MCF 10A (cell line): ENCODE results near the gene GOLT1A. TPM values are rescaled to one million over a fixed set of nuclear protein-coding genes. Genes with fewer than 3 reads are reported as not detected.

ENCODE experiments used
- BruUV-seq: library from RNA; stranded (reverse); fragments of 400-500 nt; replicated peaks from 2 replicates; lab custom pipeline; 2021; lab: Mats Ljungman, UMichigan
- CTCF ChIA-PET: fragments of 300-600 bp; sonication (Branson Sonifier 250); formaldehyde crosslinking; extraction: SDS; loops from one replicate; lab custom pipeline; 2021; ENCODE audit warnings: antibody characterized with exemption, inconsistent platforms; lab: Yijun Ruan, JAX
- POLR2A ChIA-PET: fragments of 300-600, 350-650 bp; sonication (Branson Sonifier 250); formaldehyde crosslinking; extraction: SDS; loops from one replicate; lab custom pipeline; 2020; ENCODE audit warnings: antibody characterized with exemption, inconsistent platforms; lab: Yijun Ruan, JAX
- DNase-seq: peaks from one replicate; pipeline ENCODE4 v3.0.0-alpha.2; 2018; ENCODE audit not compliant: unreplicated experiment
- H3K27ac Mint-ChIP-seq: one replicate; pipeline ENCODE4 v1.8.0; 2022; ENCODE audit warnings: mild to moderate bottlenecking, low read depth, mixed read lengths; ENCODE audit not compliant: unreplicated experiment
- H3K27me3 Mint-ChIP-seq: one replicate; pipeline ENCODE4 v1.8.0; 2022; ENCODE audit warnings: mixed read lengths; ENCODE audit not compliant: insufficient read depth, unreplicated experiment
- H3K36me3 Mint-ChIP-seq: one replicate; pipeline ENCODE4 v1.8.0; 2022; ENCODE audit warnings: mild to moderate bottlenecking, moderate library complexity, mixed read lengths; ENCODE audit not compliant: insufficient read depth, unreplicated experiment
- H3K4me1 Mint-ChIP-seq: one replicate; pipeline ENCODE4 v1.8.0; 2022; ENCODE audit warnings: mixed read lengths; ENCODE audit not compliant: insufficient read depth, unreplicated experiment
- H3K4me3 Mint-ChIP-seq: one replicate; pipeline ENCODE4 v1.8.0; 2022; ENCODE audit warnings: mild to moderate bottlenecking, moderate library complexity, mixed read lengths; ENCODE audit not compliant: unreplicated experiment
- H3K9me3 Mint-ChIP-seq: one replicate; pipeline ENCODE4 v1.8.0; 2022; ENCODE audit warnings: mixed read lengths; ENCODE audit not compliant: unreplicated experiment
- intact Hi-C: fragments of 100-400 bp; cut with micrococcal nuclease; formaldehyde crosslinking; loops from 2 replicates; pipeline ENCODE4 v1.14.1; 2022
- total RNA-seq: library from RNA; stranded (reverse); gene quantifications from 2 replicates; pipeline ENCODE4 v1.2.3, GENCODE V29; 2022
- TF ChIP-seq, protein P1 (sequence below): fragments of 200-600 bp; IDR thresholded peaks from one replicate; pipeline ENCODE4 v1.8.0; 2022; ENCODE audit warnings: antibody characterized with exemption, mild to moderate bottlenecking; ENCODE audit not compliant: unreplicated experiment

Gene GOLT1A
- total RNA-seq, 1 experiment from 2014 or later = 11.5 TPM

DNA sequence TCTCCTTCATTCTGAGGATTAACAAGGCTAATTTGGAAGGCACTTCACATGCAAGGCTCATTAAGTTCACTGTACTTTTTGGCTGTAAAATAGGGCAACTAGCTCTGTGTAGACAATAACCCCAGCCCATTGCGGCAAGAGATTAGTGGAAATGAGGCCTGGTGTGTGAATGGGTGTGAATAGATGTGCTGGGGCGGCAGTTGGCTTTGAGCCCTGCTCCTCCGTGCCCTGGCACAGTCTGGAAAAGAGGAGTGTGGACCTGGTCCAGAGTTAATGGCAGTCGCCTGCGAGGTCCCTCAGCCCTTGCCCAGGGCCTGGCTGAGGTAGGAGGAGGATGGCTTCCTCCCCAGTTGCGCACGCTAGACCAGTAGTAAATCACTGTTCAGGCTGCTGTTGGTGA, 22.3 kb downstream of the GOLT1A start:
- POLR2A ChIA-PET = interaction anchor here (0.9 to 1.5 kb wide), 5 partner anchors 16 to 117 kb away, joined by 3 to 5 read pairs (median 3); no protein-coding TSS in a partner anchor
- Mint-ChIP-seq H3K4me3 (no peak overlapping the region), H3K27me3 (peaks cover 64% of the 10 kb centered on the region), H3K9me3 (peaks cover 7% of the 10 kb centered on the region), H3K4me1 (no peaks in the 10 kb centered on the region), H3K36me3 (peaks cover 5% of the 10 kb centered on the region), H3K27ac (no peak overlapping the region)
- intact Hi-C loops = no loop called here
- no peak for DNase-seq
- CTCF ChIA-PET = interaction anchor here (0.6 to 6.5 kb wide), 8 partner anchors 15 to 801 kb away, joined by 3 to 68 read pairs (median 4); no protein-coding TSS in a partner anchor
- BruUV-seq = no TSS peak
- TF ChIP-seq, protein P1, sequence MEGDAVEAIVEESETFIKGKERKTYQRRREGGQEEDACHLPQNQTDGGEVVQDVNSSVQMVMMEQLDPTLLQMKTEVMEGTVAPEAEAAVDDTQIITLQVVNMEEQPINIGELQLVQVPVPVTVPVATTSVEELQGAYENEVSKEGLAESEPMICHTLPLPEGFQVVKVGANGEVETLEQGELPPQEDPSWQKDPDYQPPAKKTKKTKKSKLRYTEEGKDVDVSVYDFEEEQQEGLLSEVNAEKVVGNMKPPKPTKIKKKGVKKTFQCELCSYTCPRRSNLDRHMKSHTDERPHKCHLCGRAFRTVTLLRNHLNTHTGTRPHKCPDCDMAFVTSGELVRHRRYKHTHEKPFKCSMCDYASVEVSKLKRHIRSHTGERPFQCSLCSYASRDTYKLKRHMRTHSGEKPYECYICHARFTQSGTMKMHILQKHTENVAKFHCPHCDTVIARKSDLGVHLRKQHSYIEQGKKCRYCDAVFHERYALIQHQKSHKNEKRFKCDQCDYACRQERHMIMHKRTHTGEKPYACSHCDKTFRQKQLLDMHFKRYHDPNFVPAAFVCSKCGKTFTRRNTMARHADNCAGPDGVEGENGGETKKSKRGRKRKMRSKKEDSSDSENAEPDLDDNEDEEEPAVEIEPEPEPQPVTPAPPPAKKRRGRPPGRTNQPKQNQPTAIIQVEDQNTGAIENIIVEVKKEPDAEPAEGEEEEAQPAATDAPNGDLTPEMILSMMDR = no peak

DNA sequence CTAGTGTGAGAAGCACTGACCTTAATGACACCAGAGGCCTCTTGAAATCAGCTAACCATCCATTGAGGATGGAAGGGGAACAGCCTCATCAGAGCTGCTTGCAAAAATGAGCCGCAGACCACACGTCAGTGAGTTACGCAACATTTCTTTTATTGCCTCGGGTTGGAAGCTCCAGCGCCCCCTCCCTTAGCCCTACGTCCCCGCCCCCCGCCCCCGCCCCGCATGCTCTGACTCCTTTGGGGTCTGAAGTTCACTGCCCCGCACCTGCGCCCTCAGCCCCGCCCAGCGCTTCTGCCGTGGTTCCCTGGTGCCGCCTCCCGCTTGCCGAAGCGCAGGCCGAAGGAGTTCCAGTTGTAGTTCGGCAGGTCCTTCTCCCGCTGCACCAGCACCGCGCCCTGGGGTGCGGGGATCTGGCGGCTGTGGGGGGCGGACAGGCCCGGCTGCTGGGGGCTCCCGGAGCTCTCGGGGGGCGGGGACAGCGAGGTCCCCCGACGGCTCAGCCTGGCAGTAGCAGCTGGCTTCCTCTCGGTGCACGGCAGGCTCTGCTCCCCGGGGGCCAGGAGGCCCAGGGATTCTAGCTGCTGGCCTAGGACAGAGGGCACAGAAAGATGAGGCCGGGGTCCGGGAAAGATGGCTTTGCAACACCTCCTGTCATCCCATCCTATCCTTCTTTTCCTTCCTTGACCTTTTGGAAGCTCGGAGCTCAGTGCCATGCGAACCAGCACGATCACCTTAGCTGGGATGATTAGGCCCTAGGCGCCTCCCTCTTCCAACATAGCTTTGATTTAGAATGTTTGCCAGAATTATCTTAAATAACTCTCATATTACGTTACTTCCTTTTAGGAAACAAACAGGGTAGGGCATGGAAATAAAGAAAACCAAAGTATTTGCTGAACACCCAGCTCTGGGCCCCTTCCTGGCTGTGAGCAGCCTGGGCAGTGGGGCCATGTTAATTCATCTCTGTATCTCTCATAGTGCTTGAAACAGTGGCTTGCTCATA, 23.3 kb downstream of the GOLT1A start:
- ChIA-PET POLR2A (interaction anchor here (0.9 to 1.5 kb wide), 5 partner anchors 15 to 116 kb away, joined by 3 to 5 read pairs (median 3); no protein-coding TSS in a partner anchor), CTCF (interaction anchor here (0.6 to 6.5 kb wide), 10 partner anchors 16 to 802 kb away, joined by 3 to 68 read pairs (median 4); no protein-coding TSS in a partner anchor)
- peaks cover 66% of the 10 kb centered on the region for H3K27me3 Mint-ChIP-seq
- intact Hi-C loops = no loop called here
- no TSS peak for BruUV-seq
- H3K4me3 Mint-ChIP-seq = no peak overlapping the region
- no peak for DNase-seq
- peaks cover 5% of the 10 kb centered on the region for H3K36me3 Mint-ChIP-seq
- TF ChIP-seq, protein P1 = no peak
- H3K9me3 Mint-ChIP-seq = peaks cover 6% of the 10 kb centered on the region
- H3K27ac Mint-ChIP-seq = no peak overlapping the region
- H3K4me1 Mint-ChIP-seq = no peaks in the 10 kb centered on the region

DNA sequence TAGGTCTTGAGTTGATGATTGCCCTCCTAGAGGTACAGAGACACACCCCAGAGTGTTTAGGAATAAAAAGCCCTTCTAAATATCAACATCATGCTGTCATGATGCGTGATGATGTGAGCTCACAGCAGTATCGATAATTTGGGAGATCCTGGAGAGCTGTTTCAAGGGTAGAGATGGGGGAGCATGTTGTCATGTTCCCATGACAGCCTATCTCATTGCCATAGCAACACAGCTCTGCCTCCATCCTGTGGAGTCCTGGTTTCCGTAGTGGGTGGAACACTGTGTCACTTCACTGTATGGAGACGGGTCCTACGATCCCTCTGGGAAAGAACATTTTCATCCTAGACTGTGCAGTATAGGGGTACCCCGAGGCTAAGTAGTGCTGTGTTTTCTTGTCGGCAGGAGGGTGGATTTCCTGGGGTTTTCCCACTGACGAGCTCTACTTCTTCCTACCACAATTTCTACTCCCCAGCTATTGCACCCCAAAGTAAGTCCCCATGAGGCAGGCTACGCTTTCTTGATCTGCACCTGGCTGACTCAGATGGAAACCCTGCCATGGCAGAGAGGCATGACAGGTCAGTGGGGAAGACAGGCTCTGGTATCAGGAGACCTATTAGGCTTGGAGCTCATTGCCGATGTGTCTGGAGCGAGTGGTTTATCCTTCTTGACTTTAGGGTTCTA, 24.7 kb downstream of the GOLT1A start:
- intact Hi-C loops = no loop called here
- H3K27me3 Mint-ChIP-seq = peaks cover 55% of the 10 kb centered on the region
- H3K4me1 Mint-ChIP-seq = no peaks in the 10 kb centered on the region
- H3K36me3 Mint-ChIP-seq = peaks cover 5% of the 10 kb centered on the region
- CTCF ChIA-PET = interaction anchor here (0.6 to 6.5 kb wide), 6 partner anchors 9 to 338 kb away, joined by 3 to 68 read pairs (median 12); no protein-coding TSS in a partner anchor
- H3K9me3 Mint-ChIP-seq = no peaks in the 10 kb centered on the region
- no peak for DNase-seq
- H3K27ac Mint-ChIP-seq = no peak overlapping the region
- TF ChIP-seq, protein P1 = no peak
- POLR2A ChIA-PET = interaction anchor here (1.2 to 1.9 kb wide), 2 partner anchors 17 kb away, joined by 3 to 5 read pairs; no protein-coding TSS in a partner anchor
- no peak overlapping the region for H3K4me3 Mint-ChIP-seq
- BruUV-seq = no TSS peak
